Omental fat pad (tissue), 4 donors: ENCODE data around the gene NPEPPS. TPM values are rescaled to one million over a fixed set of nuclear protein-coding genes. Genes with fewer than 3 reads are reported as not detected.

Experiments used
- ATAC-seq: fragments of 150-250 bp; one replicate; pipeline ENCODE4 v1.9.1; 2016; ENCODE audit warnings: mild to moderate bottlenecking, moderate library complexity; ENCODE audit not compliant: low FRiP score
- DNase-seq: peaks from one replicate; pipeline ENCODE4 v3.0.0-alpha.2; 2019; ENCODE audit warnings: low spot score
- total RNA-seq, 4 donors: library from RNA; depleted of rRNA; stranded (reverse); fragments of >200 nt; gene quantifications; one replicate each; pipeline ENCODE4 v1.1.0, GENCODE V29; 2016
- TF ChIP-seq, protein P1 (sequence below), 3 donors: fragments of 450-650 bp; IDR thresholded peaks; one replicate each; pipeline ENCODE4 v1.5.1; 2016 to 2017; ENCODE audit warnings: antibody characterized with exemption in 3 of 3, mild to moderate bottlenecking in 3 of 3, moderate library complexity in 2 of 3

The NPEPPS gene
- total RNA-seq, 4 donors from 2014 or later = 95.8 to 114 (median 102) TPM

GRCh38 chr17:47652570-47652969 lies 121.7 kb downstream of the NPEPPS start:
- DNase-seq (no peak), ATAC-seq (no peak)
- TF ChIP-seq, protein P1, sequence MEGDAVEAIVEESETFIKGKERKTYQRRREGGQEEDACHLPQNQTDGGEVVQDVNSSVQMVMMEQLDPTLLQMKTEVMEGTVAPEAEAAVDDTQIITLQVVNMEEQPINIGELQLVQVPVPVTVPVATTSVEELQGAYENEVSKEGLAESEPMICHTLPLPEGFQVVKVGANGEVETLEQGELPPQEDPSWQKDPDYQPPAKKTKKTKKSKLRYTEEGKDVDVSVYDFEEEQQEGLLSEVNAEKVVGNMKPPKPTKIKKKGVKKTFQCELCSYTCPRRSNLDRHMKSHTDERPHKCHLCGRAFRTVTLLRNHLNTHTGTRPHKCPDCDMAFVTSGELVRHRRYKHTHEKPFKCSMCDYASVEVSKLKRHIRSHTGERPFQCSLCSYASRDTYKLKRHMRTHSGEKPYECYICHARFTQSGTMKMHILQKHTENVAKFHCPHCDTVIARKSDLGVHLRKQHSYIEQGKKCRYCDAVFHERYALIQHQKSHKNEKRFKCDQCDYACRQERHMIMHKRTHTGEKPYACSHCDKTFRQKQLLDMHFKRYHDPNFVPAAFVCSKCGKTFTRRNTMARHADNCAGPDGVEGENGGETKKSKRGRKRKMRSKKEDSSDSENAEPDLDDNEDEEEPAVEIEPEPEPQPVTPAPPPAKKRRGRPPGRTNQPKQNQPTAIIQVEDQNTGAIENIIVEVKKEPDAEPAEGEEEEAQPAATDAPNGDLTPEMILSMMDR (IDR thresholded peaks at IDR 0.05) = no peak

DNA sequence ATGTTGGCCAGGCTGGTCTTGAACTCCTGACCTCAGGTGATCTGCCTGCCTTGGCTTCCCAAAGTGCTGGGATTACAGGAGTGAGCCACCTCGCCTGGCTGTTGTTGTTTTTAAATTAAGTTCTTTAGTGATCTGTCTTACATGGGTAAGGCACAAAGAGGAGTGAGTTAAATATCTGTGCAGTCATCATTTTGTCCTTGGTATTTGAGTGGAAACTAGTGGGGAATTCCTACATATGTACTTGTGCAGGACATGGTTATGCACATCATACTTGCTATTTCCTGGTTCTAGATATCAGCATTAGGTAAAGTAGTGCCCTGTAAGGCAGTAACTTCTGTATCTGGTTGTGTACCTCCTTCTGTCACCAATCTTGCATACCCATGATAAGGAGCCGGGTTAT lies 122.5 kb downstream of the NPEPPS start:
- ATAC-seq (no peak), DNase-seq (no peak)
- TF ChIP-seq, protein P1 (IDR thresholded peaks at IDR 0.05) = no peak

DNA sequence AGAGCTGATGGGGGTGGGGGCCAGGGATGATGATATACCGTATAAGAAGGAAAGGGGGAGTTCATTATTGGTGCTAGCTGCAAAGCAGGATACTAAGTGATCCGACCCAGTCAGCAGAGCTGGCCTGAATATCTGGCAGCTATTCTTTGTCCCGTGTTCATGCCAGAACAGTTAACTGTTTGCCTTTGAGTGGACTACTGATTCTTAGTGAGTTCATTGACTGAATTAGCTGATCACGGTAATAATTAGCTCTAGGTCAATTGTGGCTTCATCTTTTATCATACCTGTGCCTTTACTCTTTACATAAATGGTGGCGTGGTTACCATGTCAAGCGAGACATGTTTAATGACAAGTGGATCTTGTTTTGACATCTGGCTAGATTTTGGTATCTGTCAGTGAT lies 124.1 kb downstream of the NPEPPS start:
- DNase-seq (no peak), ATAC-seq (no peak)
- TF ChIP-seq, protein P1 (IDR thresholded peaks at IDR 0.05) = no peak

DNA sequence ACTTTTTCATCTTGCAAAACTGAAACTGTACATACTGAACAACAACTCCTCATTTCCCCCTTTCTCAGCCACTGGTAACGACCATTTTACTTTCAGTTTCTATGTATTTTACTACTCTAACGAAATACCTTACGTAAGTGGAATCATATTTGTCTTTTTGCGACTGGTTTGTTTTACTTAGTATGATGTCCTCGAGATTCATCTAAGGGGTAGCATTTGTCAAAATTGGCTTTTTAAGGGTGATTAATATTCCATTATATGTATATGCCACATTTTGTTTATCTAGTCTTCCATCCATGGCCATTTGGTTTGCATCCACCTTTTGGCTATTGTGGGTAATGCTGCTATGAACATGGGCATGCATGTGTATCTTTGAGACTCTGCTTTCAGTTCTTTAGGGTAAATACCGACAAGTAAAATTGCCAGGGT lies 129.2 kb downstream of the NPEPPS start:
- DNase-seq (no peak), ATAC-seq (no peak)
- TF ChIP-seq, protein P1 (IDR thresholded peaks at IDR 0.05) = no peak

- TF ChIP-seq, protein P1 (IDR thresholded peaks at IDR 0.05) = no peak
- ATAC-seq (no peak), DNase-seq (no peak)
Observed at GRCh38 chr17:47663912-47664623, 133.2 kb downstream of the NPEPPS start.

- TF ChIP-seq, protein P1 (IDR thresholded peaks at IDR 0.05) = no peak
- ATAC-seq = no peak
- no peak for DNase-seq
Observed at GRCh38 chr17:47664624-47664941, 133.7 kb downstream of the NPEPPS start.

GRCh38 chr17:47665655-47666054 lies 134.7 kb downstream of the NPEPPS start:
- TF ChIP-seq, protein P1 (IDR thresholded peaks at IDR 0.05) = no peak
- ATAC-seq = no peak
- no peak for DNase-seq
